ENCODE data around the gene FREM3.

The FREM3 gene

DNA sequence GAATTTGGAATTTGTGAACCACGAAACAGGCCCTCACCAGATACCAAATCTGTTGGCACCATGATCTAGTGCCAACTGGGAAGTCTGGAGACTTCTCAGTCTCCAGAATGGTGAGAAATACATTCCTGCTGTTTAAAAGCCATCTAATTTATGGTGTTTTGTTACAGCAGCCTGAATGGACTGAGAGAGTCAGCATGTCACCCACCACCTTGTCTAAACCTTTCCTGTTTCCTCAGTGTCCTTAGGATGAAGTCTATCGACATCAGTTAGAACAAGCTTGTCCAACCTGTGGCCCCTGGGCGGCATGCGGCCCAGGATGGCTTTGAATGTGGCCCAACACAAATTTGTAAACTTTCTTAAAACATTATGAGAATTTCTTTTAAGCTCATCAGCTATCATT is 42.1 kb downstream of the FREM3 start:
- DNase-seq = no peak

DNA sequence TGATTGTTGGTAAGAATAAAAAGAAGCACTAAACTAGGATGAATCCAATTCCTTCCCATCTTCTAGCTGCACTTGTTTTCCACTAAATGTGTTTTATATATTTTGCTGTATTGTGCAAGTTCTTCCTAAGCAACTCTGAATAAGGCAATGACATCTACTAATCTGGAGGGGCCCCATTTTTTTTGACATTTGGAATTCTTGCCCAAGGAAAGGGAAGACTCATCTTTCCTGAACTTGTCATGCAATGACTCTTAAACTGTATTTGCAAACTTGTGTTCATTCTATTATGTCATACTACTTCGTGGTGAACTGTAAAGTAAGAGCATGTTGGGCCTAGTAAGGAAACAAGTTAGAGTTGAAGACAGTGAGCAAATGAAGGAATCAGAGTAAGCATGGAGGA is 45.9 kb downstream of the FREM3 start:
- no peak for DNase-seq

DNA sequence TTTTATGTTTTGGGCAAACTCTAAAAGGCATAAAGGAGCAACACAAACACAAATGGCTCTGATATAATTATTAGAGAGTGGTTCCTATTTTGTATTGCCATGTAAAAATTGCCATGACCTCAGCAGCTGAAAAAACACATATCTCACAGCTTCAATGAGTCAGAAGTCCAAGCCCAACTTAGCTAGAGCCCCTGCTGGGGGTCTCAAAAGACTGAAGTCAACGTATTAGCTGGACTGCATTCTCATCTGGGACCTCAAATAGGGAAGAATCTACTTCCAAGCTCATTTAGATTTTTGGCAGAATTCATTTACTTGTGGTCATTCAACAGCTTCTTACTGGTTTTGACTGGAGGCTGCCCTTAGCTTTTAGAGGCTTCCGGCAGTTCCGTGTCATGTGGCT is 47.4 kb downstream of the FREM3 start:
- no peak for DNase-seq

- DNase-seq = no peak
These were observed 57.1 kb downstream of the FREM3 start for GRCh38 chr4:143643399-143643798.

- DNase-seq = no peak
These were observed 57.9 kb downstream of the FREM3 start for GRCh38 chr4:143642611-143643010.

DNA sequence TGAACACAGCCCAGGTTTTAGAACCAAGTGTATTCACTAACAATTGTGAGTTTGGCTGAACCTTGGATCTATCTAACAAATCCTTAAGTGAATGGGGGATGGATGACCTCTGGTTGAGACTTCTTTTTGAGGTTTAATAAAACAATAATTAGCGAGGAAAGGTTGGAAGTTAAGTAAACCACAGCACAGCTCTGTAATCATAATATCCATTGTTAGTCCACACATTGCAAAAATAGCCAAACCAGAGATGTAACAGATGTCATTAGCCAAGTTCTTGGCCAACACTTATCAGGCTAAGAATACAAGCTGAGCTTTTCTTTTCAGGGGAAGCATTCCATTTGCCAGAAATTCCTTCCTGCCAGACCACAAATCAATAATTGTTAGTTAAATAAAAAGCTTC is 59.1 kb downstream of the FREM3 start:
- DNase-seq = no peak

DNA sequence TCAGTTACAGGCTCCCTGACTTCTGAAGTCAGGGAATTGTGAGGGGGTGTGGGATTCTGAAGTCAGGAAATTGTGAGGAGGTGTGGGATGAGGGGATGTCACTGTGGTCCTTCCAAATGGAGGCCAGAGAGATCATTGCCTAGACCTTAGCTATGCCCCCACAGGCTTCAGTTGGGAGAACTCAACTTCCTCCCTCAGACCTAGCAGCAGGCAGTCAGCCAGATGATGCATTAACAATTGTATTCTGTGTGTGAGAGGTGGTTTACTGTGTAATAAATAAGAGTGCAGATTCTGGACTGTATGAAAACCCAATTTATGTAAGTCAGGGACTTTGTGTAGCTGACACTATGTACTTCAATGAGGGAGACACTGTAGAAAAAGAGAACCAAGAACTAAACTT is 65.7 kb downstream of the FREM3 start:
- no peak for DNase-seq

DNA sequence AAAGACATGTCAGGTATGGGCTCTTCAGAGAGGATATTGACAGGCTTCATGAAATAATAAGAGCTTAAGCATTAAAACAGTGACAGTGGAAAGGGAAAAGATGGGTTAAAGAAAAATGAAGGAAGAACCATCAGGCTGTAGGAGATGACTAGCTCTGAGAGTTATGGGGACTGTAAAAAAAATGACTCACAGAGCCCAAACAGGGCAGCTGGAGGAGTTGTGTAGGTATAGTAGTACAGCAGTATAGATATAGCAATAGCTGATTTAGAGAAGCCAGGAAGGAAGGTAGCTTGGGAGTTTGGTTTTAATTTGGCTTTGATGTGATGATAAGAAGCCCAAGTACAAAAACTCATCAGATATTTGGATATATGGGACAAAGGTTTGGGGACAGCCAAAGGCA is 66.6 kb downstream of the FREM3 start:
- DNase-seq = no peak

GRCh38 chr4:143626134-143626911 is 74.2 kb downstream of the FREM3 start:
- no peak for DNase-seq

GRCh38 chr4:143625632-143626031 is 74.8 kb downstream of the FREM3 start:
- DNase-seq = no peak

DNA sequence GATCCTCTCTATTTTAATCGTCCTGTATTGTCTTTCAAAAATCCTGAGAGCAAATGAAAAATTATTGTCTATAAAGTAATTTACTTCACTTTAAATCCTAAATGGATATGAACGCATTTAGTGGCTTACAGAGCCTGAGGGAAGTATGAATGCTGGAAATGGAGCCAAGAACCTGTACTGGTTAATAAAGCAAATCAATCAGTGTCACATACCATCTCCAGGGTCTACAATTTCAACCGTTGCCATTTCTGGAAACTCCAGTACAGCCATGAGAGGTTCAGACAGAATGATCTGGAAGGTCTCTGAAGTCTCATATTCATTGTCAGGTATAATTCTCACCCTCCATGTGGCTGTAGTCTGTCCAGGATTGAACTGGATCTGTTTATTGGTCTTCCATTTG is 76.6 kb downstream of the FREM3 start:
- DNase-seq = no peak

DNA sequence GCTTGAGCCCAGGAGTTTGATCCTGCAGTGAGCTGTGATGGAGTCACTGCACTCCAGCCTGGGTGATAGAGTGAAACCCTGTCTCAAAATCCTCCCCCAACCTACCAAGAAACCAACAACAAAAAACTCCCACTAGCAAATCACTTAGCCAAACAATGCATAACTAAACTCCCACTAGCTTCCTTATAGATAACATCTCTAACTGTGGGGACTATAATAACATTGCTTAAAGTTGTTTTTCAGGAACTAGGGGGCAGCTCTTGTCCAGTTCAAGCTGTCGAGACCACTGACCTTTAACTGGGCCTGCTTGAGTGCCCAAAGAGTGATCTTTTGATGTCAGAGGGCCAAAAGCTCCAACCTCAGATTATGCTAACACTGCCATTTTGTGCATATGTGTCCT is 81.7 kb downstream of the FREM3 start:
- DNase-seq = no peak

DNA sequence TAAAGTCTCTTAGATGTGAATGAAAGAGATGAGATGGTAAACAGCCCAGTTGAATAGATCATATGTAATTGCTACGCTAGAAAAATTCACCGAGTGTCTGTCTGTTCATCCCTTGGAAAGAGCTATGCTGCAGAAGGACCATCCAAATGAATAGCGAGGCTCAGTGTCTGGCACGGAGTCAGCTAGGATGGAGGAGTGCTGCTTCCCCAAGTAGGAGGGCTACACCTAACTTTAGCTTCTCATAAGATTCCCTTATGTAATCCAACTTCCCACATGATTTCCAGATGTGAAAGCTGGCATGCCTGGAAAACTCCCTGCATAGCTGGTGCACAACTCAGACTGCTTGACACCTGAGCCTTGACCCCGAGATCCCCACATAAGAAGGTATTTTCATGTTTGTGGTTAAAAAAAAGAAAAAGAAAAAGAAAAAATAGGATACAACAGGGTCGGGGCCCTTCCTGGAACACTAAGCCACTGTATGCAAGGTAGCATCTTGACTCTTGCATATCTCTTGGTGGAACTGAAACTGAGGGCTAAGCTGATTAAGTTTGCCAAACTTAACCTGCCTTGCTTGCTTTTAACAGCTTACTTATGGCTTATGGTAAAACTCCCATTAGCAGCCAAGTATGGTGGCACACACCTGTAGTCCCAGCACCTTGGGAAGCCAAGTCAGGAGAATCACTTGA is 82.3 kb downstream of the FREM3 start:
- DNase-seq = no peak

GRCh38 chr4:143616771-143617170 is 83.7 kb downstream of the FREM3 start:
- no peak for DNase-seq

DNA sequence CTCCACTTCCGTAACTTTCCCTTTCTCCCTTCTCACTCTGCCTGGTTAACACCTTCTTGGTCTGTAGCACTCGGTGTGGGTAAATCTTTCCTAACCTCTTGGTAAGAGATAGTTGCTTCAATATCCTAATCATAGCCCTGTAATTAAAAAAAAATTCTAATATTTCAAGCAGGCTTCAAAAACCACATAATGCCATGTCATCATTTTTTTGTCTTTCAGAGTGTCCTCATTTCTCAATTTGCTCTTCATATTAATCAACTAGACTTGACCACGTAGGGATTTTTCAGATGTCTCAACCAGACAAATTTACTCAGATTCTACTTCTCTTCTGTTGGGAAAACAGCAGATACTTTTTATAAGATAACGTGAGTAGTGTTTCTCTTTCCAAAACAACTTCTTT is 91.0 kb downstream of the FREM3 start:
- DNase-seq = no peak

DNA sequence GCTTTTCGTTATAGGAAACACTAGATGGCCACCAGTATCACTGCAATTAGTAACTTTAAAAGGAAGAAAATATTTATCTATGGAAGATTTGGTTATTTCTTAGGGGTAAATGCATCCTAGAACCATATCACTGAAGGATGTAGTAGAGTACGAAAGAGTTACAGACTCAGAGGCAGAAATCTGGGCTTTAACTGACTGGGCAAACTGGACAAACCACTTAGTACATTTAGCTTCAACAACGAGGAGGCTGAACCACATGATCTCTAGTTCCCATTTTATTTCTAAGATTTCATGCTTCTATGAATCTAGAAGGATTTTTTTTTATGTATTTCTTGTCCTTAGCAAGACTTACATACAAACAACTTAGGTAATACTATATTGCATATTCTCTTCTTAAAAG is 94.0 kb downstream of the FREM3 start:
- DNase-seq = no peak

DNA sequence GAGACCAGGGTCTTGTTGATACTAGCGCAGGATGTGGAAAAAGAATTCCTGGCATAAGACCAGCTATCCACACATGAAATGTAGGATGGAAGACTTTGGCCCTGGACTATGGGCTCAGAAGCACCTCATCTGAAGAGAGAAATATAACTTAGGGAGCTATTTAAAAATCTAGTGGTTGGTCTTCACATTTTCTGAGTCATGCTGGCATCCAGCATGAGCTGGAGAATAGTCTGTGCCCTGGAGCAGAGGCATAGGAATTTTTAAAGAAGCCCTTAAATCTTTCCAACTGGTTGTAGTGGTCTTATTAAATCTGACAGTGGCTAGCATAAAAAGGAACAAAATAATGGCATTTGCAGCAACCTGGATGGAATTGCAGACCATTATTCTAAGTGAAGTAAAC is 100.6 kb downstream of the FREM3 start:
- no peak for DNase-seq

DNA sequence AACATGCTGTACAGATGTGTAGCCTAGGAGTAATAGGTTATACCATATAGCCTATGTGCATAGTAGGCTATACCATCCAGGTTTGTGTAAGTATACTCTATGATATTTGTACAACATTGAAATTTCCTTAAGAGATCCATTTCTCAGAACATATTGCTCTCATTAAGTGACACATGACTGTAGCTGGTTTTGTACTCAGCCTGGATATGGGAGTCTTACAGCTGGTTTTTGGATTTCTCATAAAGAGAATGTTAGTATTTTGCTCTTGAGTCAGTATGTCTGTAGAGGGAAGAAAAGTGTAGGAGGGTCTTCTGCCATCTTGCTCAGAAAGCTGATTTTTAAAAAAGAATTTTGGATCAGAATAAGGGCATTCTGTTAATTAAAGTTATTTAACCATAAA is 101.7 kb downstream of the FREM3 start:
- DNase-seq = no peak

DNA sequence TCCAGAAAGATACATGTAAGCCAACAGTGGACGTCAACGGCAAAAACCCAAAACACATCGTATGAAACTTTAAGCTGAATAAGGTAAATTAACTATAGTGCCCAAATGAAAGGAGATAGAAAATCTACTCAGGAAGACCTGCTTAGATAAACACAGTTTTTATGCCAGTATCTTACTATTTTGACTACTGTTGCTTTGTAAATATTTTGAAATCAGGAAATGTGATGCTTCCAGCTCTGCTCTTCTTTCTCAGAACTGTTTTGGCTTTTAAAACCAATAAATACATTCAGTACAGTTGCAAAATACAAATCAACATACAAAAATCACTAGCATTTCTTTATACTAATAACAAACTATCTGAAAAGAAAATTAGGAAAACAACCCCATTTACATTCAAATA is 103.2 kb downstream of the FREM3 start:
- no peak for DNase-seq

- DNase-seq = peak in 1 of 2 experiments; percentile 5
These were observed 112.8 kb downstream of the FREM3 start for GRCh38 chr4:143587703-143588102.

DNA sequence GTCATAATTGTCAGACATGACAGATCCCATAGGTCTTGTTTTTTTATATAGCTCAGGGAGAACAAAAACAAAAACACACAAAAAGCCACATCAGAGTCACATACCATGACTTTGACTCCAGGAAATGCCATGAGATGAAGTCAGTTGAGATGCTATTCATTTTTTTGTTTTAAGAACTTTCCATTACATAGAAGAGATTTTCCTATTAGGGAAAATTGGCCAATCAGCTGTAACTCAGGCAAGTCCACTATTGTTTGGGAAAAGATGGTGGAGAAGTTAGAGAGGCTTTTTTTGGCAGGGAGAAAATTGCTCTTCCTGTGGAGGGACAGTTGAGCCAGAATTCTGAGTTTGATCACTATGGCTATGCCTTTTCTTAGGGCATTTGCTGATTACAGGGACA is 114.4 kb downstream of the FREM3 start:
- DNase-seq = no peak

GRCh38 chr4:143585548-143585947 is 114.9 kb downstream of the FREM3 start:
- no peak for DNase-seq

GRCh38 chr4:143581331-143581946 is 119.0 kb downstream of the FREM3 start:
- DNase-seq = no peak

DNA sequence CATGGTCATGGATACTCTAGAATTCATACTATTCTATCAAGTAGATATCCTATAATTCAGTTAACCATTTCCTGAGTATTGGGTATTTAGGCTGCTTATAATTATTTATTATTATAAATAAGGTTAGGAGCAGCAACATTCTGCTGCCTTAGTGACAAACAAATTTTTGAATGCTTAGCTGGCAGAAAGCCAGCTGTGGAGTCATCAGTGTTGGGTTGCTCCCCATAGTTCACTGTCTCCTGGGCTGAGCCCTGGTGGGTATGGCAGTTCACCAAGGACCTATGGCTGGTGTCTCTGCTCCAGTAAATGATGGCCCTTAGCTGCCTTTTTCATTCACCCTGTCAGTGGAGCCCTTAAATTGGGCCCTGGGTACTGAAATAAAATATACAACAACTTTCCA is 125.1 kb downstream of the FREM3 start:
- no peak for DNase-seq
